HG03159 (cell line): ENCODE results near the gene PLEKHA1.

Source experiments
- ATAC-seq: cut with Tn5 transposase; IDR thresholded peaks from one replicate; pipeline ENCODE4 v1.9.1; 2021; ENCODE audit warnings: mild to moderate bottlenecking, moderate library complexity; ENCODE audit not compliant: unreplicated experiment

PLEKHA1 gene

DNA sequence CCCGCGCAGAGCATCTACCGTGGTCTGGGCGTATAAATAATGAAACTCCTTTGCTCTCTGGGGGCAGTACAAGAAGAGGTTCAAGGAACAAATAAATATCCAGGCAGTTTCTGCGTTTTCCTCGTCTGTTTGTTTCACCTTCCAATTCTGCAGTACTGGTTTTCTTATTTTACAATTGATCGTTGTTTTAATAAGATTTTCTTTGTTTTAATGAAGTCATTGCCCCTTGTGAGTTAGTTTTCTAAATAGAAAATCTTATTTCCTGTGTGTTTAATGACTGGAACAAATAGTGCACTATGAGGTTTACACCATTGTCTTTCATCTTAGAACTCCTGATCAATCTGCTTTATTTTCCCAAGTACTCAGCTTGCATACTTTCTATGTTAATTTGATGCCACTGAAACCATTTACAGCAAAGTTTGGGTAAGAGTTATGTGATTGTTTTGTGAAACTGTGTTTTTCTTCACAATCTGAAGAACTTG lies 1.2 kb downstream of the PLEKHA1 start:
- ATAC-seq = no peak

DNA sequence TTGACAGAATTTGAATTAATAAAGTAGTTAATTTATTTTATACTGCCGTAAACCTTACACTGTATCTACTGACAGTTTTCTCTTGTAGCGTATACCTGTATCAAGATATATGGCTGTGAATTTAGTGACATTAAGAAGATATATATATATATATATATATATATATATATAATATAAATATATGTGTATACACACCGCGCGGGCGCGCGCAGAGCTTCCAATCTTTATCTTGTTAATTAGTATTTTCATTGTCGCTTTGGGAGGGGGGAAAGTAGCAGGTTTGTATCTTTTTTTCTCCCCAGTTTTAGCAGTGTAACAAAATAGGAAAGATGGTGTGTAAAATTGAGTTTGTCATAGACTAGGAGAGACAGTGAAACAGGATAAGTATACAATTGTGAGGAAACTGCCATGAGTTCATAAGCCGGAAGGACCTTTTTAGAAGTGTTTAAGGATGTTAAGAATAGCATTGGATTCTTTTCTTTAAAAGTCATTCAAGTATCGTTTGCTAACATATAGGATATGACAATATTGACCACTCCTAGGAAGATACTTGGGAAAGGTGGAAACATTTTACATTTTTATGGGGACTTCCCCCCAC lies 2.0 kb downstream of the PLEKHA1 start:
- ATAC-seq = no peak

DNA sequence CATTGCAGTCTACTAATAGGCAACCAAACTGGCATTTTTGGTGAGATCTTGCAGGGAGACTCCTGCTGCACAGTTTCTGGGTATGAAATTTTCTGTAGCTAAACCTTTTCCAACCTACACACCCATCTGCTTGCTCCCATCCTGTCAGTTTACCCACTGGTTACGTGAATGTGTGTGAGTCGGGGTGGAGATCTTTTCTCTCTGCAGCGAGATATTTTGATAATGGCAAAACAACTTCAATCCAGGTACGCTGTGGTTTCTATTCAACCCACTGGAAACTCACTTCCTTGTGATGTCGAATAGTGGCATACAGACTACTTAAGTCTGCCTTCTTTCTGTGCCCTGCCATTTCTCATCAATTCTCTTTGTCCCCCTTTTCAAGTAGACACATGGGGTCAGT lies 4.5 kb downstream of the PLEKHA1 start:
- ATAC-seq = no peak

DNA sequence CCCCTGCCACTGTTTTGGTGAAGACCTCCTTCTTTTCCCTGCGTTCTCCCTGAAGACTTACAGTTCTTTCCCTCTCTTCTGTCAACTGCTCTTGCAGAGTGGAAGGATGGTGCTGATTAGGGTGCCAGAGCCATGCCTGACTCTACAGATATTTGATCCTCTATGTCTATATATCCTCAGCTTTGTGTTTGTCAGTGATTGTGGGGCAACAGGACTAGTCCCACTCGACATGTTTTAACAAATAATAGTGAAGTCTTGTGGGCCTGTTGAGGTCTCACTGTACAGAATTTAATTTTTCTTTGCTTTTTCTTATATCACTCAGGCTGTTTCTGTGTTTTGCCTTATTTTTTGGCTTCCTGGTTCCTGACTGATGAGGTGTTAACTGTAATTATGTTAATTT lies 5.0 kb downstream of the PLEKHA1 start:
- ATAC-seq = no peak

DNA sequence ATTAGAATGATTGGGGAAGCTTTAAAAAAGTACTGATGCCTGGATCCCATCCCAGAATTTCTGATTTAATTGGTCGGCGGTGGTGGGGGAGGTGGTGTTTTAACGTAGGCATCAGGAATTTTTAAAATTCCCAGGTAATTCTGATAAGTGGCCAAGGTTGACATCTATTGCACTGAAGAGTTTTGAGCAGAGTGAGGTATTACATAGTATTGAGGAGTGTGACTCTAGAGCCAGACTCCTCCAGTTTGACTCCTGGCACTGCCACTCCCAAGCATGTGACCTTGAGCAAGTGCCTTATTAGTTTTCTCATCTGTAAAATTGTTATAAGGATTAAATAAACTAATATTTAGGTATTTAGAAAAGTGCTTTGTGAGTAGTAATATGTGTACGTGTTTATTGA lies 6.2 kb downstream of the PLEKHA1 start:
- no peak for ATAC-seq

DNA sequence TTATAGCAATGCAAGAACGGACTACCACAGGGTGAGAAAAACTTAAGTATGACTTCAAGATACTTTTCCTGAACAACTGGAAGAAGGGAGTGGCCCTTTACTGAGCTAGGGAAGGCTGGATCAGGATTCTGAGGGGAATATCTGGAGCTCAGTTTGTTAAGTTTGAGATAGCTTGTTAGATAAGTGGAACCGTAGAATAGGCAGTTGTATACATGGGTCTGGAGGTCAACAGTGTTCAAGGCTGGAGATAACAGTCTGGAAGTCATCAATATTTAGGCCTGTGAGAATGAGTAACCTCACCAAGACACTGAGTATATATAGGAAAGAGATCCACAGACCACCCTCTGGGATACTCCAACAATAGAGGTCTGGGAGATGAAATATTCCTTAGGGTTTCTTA lies 7.2 kb downstream of the PLEKHA1 start:
- ATAC-seq = no peak

DNA sequence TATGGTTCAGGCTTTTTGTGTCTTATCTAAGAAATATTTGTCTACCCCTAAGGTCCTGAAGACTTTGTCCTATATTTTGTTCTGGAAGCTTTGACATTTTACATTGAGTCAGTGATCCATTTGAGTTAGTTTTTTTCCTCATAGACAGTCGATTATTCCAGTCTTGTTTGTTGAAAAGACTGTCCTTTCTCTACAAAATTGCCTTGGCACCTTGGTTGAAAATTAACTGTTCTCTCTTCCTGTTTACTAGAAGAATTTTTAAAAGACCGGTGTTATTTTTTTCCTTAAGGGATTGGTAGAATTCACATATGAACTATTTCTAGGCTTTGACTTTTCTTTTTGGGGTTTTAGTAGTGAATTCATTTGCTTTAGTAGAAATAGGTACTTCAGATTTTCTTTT lies 12.0 kb downstream of the PLEKHA1 start:
- no peak for ATAC-seq

DNA sequence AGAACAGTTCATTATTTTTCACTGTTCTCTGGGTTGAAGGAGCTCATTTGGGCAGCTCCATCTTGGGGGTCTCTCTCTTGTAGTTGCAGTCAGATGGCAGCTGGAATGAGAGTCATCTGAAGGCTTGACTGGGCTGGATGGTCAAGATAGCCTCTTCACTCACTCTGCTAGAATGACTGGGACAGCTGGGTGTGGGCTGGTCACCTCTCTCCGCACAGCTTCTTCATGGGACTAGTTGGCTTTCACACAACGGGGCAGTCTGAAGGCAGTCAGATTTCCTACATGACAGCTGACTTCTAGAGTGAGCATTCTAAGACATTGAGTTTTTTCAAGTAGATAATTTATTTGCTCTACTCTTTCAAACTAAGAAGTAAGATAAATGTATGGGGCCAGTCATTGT lies 13.1 kb downstream of the PLEKHA1 start:
- no peak for ATAC-seq

DNA sequence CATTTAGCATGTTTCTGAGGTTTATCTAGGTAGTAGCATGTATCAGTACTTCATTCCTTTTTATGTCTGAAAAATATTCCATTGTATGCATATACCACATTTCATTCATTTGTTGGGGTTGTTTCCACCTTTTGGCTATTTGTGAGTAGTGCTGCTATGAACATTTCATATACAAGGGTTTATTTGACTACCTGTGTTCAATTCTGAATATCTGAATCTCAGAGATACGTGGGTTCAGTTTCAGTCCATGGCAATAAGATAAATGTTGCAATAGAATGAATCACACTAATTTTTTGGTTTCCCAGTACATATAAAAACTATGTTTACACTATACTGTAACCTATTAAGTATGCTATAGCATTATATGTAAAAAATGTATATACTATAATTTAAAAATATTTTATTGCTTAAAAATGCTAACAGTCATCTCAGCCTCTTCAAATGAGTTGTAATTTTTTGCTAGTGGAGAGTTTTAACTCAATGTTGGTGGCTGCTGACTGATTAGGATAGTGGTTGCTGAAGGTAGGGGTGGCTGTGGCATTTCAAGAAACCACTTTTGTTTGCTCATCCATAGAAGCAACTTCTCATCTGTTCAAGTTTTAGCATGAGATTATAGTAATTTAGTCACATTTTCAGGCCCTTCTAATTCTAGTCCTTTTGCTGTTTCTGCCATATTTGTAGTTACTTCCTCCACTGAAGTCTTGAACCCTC lies 13.9 kb downstream of the PLEKHA1 start:
- no peak for ATAC-seq

DNA sequence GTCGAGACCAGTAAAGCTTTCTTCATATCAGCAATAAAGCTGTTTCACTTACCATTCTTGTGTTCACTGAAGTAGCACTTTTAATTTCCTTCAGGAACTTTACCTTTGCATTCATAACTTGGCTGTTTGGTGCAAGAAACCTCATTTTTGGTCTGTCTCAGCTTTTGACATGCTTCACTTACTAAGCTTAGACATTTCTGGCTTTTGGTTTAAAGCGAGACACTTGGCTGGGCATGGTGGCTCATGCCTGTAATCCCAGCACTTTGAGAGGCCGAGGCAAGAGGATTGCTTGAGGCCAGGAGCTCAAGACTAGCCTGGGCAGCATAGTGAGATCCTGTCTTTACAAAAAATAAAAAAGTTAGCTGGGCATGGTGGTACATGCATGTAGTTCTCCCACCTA lies 15.8 kb downstream of the PLEKHA1 start:
- no peak for ATAC-seq

DNA sequence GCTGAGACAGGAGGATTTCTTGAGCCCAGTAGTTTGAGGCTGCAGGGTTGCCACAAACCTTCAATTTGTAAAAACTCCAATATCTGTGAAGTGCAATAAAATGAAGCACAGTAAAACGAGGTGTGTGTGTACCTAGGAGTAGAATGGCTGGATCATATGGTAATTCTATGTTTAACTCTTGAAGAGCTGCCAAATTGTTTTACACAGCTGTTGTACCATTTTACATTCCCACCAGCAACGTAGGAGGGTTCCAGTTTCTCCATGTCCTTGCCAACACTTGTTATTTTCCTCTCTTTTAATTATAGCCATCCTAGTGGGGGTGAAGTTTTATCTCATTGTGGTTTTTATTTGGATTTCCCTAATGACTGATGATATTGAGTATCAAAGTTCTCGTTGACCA lies 16.2 kb downstream of the PLEKHA1 start:
- no peak for ATAC-seq

DNA sequence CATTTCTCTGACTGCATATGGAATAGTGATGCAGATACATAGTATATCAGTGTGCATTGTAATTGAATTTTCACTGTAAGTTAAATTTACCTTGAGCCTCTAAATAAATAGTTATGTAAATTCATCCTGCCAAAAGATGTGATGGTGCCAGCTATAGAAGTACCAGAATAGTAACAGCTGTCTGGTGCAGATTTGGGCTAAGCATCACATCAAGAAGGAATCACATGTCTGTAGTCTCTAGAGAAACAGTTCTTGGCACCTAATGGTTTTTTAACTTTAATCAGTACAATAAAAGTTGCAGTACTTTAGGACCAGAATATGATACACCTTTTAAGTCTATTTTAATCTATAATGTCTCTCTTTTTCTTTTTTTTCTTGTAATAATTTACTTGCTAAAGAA lies 17.4 kb downstream of the PLEKHA1 start:
- ATAC-seq = no peak

DNA sequence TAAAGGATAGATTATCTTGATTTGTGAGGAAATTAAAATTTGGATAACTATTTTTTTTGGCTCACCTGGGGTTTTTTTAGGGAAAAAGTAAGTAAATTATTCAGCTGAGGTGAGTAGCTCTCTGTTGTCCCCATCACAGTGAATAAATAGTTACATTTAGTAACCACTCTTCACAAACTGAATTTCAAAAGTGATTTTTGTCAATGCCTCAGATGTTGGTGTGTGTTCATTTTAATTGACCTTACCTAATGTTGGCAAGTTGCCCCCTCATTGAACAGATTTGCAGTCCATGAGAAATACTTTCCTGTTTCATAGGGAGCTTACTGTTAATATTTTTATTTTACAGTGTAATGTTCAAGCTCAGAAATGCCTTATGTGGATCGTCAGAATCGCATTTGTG lies 18.3 kb downstream of the PLEKHA1 start:
- no peak for ATAC-seq

DNA sequence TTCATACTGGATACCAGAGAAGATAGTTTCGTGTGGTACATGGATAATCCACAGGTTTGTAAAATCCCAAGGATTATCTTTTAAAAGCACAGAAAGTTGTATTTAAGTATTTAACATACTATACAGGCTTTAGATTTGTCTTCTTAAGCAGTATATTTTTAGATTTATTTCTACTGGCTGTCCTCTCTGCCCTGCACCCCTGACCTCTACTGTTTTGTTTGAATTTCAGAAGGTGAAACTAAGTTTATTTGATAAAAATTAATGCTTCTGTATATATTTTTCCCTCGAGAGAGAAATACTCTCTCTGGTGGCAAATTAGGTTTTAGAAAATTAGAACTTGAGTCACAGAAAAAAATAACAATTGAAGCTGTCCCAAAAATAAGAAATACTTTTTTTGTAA lies 18.8 kb downstream of the PLEKHA1 start:
- no peak for ATAC-seq

DNA sequence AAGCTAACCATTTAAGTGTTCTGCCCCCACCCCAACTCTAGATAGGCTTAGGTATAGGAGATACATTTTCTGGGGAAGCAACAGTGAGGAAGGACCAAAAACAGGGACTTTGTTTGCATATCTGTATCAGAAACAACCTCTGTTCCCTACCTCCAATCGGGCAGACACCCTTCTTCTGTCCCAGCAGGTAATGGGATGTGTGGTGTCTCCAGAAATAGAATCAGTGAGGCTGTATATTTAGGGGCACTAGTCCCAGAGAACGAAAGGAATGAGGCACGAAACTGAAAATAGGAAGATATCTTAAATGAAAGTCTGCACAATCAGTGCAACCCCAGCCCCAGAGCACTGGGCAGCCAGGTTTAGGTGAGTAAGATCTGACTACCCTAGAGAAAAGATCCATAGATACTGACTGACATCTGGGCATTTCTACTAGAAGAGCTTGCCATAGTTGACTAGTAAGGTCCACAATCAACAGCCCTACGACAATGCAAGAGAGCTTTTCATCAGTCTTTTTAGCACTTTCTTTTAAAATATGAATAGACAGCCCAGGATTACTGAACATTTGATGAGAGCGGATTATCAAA lies 28.1 kb downstream of the PLEKHA1 start:
- no peak for ATAC-seq

DNA sequence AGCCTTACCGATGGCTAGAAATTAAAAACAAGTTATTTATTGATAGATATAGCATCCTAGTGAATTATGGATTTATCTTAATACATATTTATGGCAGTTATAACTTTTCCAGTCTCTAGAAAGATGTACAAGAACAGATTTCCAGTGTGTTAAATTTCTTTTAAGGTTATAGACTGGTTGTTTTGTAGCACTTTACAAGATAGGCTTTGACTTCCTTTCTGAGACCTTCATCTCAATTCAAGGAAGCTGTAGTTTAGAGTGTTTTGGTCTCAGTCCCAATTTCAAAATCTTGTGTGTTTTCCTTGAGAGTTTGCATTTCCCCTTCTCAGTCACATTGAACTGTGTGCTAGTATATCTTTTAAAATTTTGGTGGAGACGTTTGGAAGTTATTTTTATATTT lies 30.1 kb downstream of the PLEKHA1 start:
- ATAC-seq = no peak

DNA sequence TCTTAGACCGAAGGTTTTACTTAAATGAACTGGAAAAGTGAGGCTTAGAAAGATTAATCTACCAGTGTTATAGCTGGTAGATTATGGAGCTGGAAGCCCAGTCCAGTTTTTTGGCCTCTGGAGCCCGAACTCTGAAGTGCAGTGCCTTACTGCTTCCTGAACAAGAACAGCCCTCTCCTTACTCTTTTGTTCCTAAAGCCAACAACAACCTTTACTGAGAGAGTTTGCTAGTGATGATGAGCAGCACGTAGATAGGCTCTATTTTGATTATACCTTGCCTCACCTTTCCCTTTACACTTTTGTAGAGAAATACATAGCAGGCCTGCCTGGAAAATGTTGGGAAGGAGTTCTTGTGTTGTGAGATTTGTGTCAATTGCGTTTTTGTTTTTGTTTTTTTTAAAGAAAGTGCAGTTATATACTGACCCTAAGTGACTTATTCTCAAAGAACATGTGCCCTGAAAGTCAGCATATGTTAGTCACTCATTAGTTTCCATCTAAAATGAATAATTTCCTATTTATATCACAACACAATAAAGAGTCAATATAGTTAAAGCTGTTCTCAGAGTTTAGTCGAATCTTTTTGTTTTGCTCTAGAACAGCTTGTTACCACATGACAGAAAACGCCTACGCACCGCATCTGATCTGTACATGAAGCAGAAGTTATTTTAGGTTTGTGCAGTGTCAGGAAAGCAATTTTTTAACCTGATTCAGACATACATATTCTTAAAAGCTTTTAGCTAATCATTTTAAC lies 33.0 kb downstream of the PLEKHA1 start:
- ATAC-seq = no peak

DNA sequence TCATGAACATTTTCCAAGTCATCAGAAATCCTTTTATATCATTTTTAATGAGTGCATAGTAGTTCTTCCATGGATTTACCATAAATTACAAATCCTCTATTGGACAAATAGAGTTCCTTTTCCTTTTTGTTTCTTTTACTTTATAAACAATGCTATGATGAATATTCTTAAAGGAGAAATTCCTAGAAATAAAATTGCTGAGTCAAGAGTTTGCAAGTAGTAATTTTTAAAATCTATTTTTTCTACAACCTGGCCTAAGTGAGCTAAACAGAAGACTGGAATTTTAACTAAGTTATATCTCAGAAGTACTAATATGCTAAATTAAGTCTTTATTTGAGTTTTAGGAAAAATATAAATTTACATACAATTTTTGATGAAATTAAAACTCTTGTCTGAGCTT lies 38.8 kb downstream of the PLEKHA1 start:
- no peak for ATAC-seq

DNA sequence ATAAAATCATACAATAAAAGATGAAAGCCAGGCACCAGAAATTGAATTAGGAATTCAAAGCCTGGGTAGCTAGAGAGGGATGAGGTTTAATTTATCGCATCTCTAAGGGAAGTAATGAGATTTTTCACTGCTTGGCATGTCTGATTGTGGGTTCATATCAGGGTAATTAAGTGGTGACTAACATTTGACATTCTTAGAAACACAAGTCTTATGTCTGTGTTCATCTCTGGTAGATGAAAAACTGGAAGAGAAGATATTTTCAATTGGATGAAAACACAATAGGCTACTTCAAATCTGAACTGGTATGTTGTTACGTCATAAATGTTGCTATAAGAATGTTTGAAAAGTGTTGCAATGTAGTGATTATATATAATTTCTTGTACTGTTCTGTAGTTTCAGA lies 43.2 kb downstream of the PLEKHA1 start:
- no peak for ATAC-seq

DNA sequence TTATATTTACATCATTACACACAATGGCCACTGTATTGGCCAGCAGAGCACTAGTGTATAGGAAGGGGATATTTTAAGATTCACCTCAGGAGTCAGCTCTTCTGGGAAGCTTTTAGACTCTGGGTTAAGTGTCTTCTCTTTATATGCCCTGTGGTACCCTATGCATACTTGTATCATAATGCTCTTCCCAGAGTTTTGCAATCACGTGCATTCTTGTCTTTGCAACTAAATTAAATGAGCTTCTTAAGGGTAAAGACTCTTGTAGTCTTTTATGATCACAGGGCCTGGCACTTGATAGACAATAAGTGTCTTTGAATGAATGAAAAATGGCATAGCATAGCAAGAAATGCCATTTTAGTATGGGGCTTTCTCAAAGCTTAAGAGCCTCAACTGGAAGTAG lies 44.5 kb downstream of the PLEKHA1 start:
- no peak for ATAC-seq

DNA sequence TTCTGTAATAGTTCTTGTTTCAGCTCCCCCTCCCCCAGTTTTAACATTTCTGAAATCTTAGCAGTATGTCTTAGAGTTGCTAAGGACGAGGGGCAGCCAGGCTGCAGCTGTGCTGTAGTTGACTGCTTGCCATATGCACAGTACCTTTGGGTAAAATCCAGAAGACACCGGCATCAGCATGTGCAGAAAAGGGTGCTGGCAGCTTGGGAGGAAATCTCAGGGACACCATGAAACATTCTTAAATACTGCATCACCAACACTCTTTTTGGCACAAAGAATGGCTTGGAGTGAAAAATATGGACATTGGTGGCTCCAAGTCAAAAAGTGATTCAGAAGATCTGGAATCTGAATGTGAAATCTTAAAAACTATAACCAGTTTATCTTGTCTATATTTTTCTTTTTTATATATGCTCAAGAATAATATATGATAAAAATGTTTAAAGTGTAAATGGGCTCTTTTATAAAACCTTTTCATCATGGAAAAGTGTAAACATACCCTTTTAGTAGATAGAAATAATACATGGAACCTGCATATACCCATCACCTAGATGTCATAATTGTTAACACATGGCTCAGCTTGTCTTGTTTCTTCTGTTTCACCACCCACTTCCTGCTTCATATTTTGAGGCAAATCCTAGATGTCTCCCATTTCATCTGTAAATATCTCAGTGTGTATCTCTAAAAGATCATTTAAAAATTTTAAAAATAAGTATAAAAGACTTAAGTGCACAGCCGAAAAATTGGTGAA lies 45.5 kb downstream of the PLEKHA1 start:
- ATAC-seq = no peak
